DND-41 (cell line): Measurements from ENCODE around the gene ASB13.

Source experiments
- CTCF ChIP-seq: IDR thresholded peaks from 2 replicates; pipeline ENCODE4 v1.5.1; 2012; ENCODE audit warnings: borderline replicate concordance, low read length, moderate library complexity, mild to moderate bottlenecking; ENCODE audit not compliant: poor library complexity, severe bottlenecking; ENCODE audit errors: extremely low read depth
- EZH2 ChIP-seq: IDR thresholded peaks from 3 replicates; pipeline ENCODE4 v1.6.1; 2012; ENCODE audit warnings: borderline replicate concordance, low read depth, mild to moderate bottlenecking, moderate library complexity, low read length, inconsistent platforms; ENCODE audit not compliant: severe bottlenecking

DNA sequence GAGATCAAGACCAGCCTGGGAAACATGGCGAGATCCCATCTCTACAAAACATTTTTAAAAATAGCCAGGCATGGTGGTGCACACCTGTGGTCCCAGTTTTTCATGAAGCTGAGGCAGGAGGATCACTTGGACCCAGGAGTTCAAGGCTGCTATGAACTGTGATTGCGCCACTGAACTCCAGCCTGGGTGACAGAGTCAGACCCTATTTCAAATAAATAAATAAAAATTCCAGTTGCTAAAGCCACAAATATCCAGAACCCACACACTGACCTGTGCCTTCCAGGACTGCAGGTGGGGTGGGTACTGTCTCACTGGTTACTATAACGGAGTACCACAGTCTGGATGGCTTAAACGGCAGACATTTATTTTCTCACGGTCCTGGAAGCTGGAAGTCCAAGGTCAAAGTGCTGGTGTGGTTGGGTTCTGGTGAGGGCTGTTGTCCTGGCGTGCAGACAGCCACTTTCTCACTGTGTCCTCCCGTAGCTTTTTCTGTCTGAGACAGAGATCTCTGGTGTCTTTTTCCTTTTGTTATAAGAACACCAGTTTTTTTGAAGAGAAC is 38.8 kb downstream of the ASB13 start:
- TF ChIP-seq CTCF (no peak), EZH2 (no peak)
